K562 (cell line): ENCODE results near the gene GINS2. TPM values are rescaled to one million over a fixed set of nuclear protein-coding genes. Genes with fewer than 3 reads are reported as not detected.
A peak's percentile ranks its signal among the peaks of the same experiment; 100 is the strongest.

Experiments
- ATAC-seq: fragments of 200-7000 bp; cut with Tn5 transposase; 3 replicates; pipeline ENCODE4 v1.9.1; 2020; ENCODE audit warnings: moderate library complexity
- BruUV-seq: library from RNA; stranded (reverse); fragments of 400-500 nt; replicated peaks from 2 replicates; lab custom pipeline; 2021; lab: Mats Ljungman, UMichigan
- CTCF ChIA-PET: fragments of 300-600 bp; formaldehyde crosslinking; extraction: SDS; loops from one replicate; lab custom pipeline; 2021; ENCODE audit warnings: low intra/inter-chr PET ratio; lab: Yijun Ruan, JAX
- POLR2A ChIA-PET: fragments of 300-600, 350-650 bp; sonication (Branson Sonifier 250); formaldehyde crosslinking; extraction: SDS; loops from one replicate; lab custom pipeline; 2021; ENCODE audit warnings: antibody characterized with exemption, inconsistent platforms; lab: Yijun Ruan, JAX
- DNase-seq, 4 experiments: peaks; one replicate each; pipeline versions ENCODE4 v3.0.0 to v3.0.0-alpha.2; 2011 to 2018; ENCODE audit warnings: low spot score in 3 of 4, mixed read lengths in 3 of 4; ENCODE audit errors: extremely low read depth in 1 of 4
- FAIRE-seq: peaks from 2 replicates; lab custom pipeline; 2011; peaks lifted over from hg19 to GRCh38; lab: Jason Lieb, UNC
- H2AFZ ChIP-seq: 2 replicates; pipeline ENCODE4 v1.6.0; 2011; ENCODE audit warnings: low read depth, low read length, control low read depth, inconsistent platforms
- H3K27ac ChIP-seq: fragments of 200-600 bp; 3 replicates; pipeline ENCODE4 v1.8.0; 2011; ENCODE audit warnings: low read depth, mild to moderate bottlenecking, control low read depth, inconsistent platforms, low read length, moderate library complexity, mixed read lengths; ENCODE audit errors: extremely low read depth
- H3K27me3 ChIP-seq, 2 experiments: fragments of 300-600 bp in 1 of 2; 2 replicates in 1 of 2; 3 replicates in 1 of 2; pipeline versions ENCODE4 v1.6.0 to v1.8.0; 2011; ENCODE audit warnings: inconsistent platforms in 2 of 2, low read length in 2 of 2, mild to moderate bottlenecking in 1 of 2, mixed read lengths in 1 of 2, moderate library complexity in 1 of 2; ENCODE audit not compliant: control insufficient read depth in 2 of 2, insufficient read depth in 2 of 2
- H3K36me3 ChIP-seq: fragments of 300-600 bp; 3 replicates; pipeline ENCODE4 v1.8.0; 2011; ENCODE audit warnings: mild to moderate bottlenecking, low read length, inconsistent platforms; ENCODE audit not compliant: control insufficient read depth, insufficient read depth
- H3K4me1 ChIP-seq, 2 experiments: fragments of 200-600 bp in 1 of 2; replicated peaks in 1 of 2; 2 replicates in 1 of 2; 3 replicates in 1 of 2; pipeline versions ENCODE4 v1.5.1 to v1.8.0; 2011; ENCODE audit warnings: inconsistent platforms in 2 of 2, low read length in 2 of 2, mild to moderate bottlenecking in 1 of 2, mixed read lengths in 1 of 2, moderate library complexity in 1 of 2; ENCODE audit not compliant: control insufficient read depth in 2 of 2, insufficient read depth in 2 of 2
- H3K4me2 ChIP-seq: 2 replicates; pipeline ENCODE4 v1.6.1; 2011; ENCODE audit warnings: low read length, control low read depth, inconsistent platforms, mixed read lengths; ENCODE audit not compliant: insufficient read depth
- H3K4me3 ChIP-seq: fragments of 200-600 bp; sonication (generic), shearing (Covaris generic); 2 replicates; pipeline ENCODE4 v1.5.1; 2016; ENCODE audit warnings: control low read depth, inconsistent platforms
- H3K79me2 ChIP-seq: fragments of 200-600 bp; 3 replicates; pipeline ENCODE4 v1.8.0; 2011; ENCODE audit warnings: low read length, inconsistent platforms; ENCODE audit not compliant: control insufficient read depth, insufficient read depth
- H3K9ac ChIP-seq, 2 experiments: 2 replicates each; pipeline versions ENCODE4 v1.6.0 to v1.6.1; 2011; ENCODE audit warnings: low read depth in 2 of 2, low read length in 2 of 2, control low read depth in 1 of 2, inconsistent platforms in 1 of 2, mild to moderate bottlenecking in 1 of 2, mixed read lengths in 1 of 2; ENCODE audit not compliant: insufficient read depth in 1 of 2
- H3K9me1 ChIP-seq: one replicate; pipeline ENCODE4 v1.6.0; 2011; ENCODE audit warnings: inconsistent platforms, mild to moderate bottlenecking, low read length, moderate library complexity; ENCODE audit not compliant: control insufficient read depth, insufficient read depth
- H3K9me3 ChIP-seq: replicated peaks from 2 replicates; pipeline ENCODE4 v1.5.1; 2011; ENCODE audit warnings: low read depth, low read length, inconsistent platforms; ENCODE audit not compliant: control insufficient read depth, insufficient read depth
- H4K20me1 ChIP-seq: replicated peaks from 2 replicates; pipeline ENCODE4 v1.6.1; 2011; ENCODE audit warnings: low read length, inconsistent platforms, mixed read lengths; ENCODE audit not compliant: control insufficient read depth, insufficient read depth
- BRF1 ChIP-seq: IDR thresholded peaks from 3 replicates; pipeline ENCODE4 v1.6.1; 2011; ENCODE audit warnings: borderline replicate concordance, mild to moderate bottlenecking; ENCODE audit not compliant: insufficient read length; ENCODE audit errors: extremely low read depth
- ELF1 ChIP-seq: fragments of 200-800 bp; sonication (Bioruptor generic); IDR thresholded peaks from 2 replicates; pipeline ENCODE4 v1.6.1; 2016; ENCODE audit warnings: missing genetic modification characterization, missing compliant biosample characterization
- GATAD2B ChIP-seq: fragments of 450-650 bp; IDR thresholded peaks from 2 replicates; pipeline ENCODE4 v1.6.1; 2017; ENCODE audit warnings: mild to moderate bottlenecking, borderline replicate concordance
- HCFC1 ChIP-seq: IDR thresholded peaks from 2 replicates; pipeline ENCODE4 v1.6.1; 2012; ENCODE audit warnings: low read depth, low read length, improper control_type of control experiment
- KAT8 ChIP-seq: fragments of 450-650 bp; IDR thresholded peaks from 2 replicates; pipeline ENCODE4 v1.6.1; 2016; ENCODE audit warnings: low read depth, mild to moderate bottlenecking
- MTA2 ChIP-seq: fragments of 450-650 bp; IDR thresholded peaks from 2 replicates; pipeline ENCODE4 v1.6.1; 2016; ENCODE audit warnings: low read depth
- NEUROD1 ChIP-seq: fragments of 150-350 bp; IDR thresholded peaks from 2 replicates; pipeline ENCODE4 v1.6.1; 2014; ENCODE audit warnings: borderline replicate concordance, low read length, low read depth; ENCODE audit not compliant: partially characterized antibody
- POLR2A ChIP-seq: fragments of 450-650 bp; conservative IDR thresholded peaks from 2 replicates; pipeline ENCODE4 v1.6.1; 2016
- POLR2AphosphoS2 ChIP-seq: IDR thresholded peaks from 2 replicates; pipeline ENCODE4 v1.6.1; 2012; ENCODE audit warnings: low read length, improper control_type of control experiment
- POLR2G ChIP-seq: fragments of 200-400 bp; formaldehyde crosslinking; IDR thresholded peaks from 2 replicates; pipeline ENCODE4 v1.6.1; 2017; ENCODE audit warnings: low read depth, mild to moderate bottlenecking, antibody characterized with exemption, low read length, moderate library complexity
- RFX5 ChIP-seq: IDR thresholded peaks from 2 replicates; pipeline ENCODE4 v1.6.1; 2011; ENCODE audit warnings: low read depth, mild to moderate bottlenecking, improper control_type of control experiment, low read length
- ZKSCAN8 ChIP-seq: fragments of 200-800 bp; sonication (Bioruptor generic); IDR thresholded peaks from 2 replicates; pipeline ENCODE4 v1.6.1; 2016; ENCODE audit warnings: missing genetic modification characterization, missing compliant biosample characterization
- ZNF146 ChIP-seq: IDR thresholded peaks from one replicate; pipeline ENCODE4 v1.6.1; 2018; ENCODE audit warnings: missing compliant biosample characterization; ENCODE audit not compliant: unreplicated experiment
- WGBS: fragments of 100-300 bp; shearing (Covaris generic); methylation state at CpG from one replicate; pipeline ENCODE4 v1.1.6; 2016; ENCODE audit warnings: low coverage, mixed read lengths; ENCODE audit not compliant: insufficient coverage; ENCODE audit errors: missing lambda C conversion rate; 5-methylcytosine and 5-hydroxymethylcytosine counted together
- in situ Hi-C: fragments of 300-500 bp; cut with MboI; formaldehyde crosslinking; loops from 4 replicates; pipeline ENCODE4 v1.15.0; 2018; ENCODE audit warnings: inconsistent platforms, mixed read lengths
- intact Hi-C: fragments of 100-400 bp; cut with micrococcal nuclease; formaldehyde crosslinking; loops from 2 replicates; pipeline ENCODE4 v1.14.2; 2022
- polyA plus RNA-seq, 8 experiments: library from polyadenylated mRNA; depleted of rRNA in 4 of 8; stranded (reverse) in 5 of 8; unstranded in 3 of 8; fragments of >200 nt; fragmentation: Nextera tagmentation in 2 of 8; fragmentation: Illumina TruSeq in 1 of 8; extraction: Ambion mirVana in 2 of 8; extraction: Trizol in 1 of 8; gene quantifications; 2 replicates each; pipeline versions ENCODE4 v1.2.1 to v1.2.3, GENCODE V29; 2011 to 2014; ENCODE audit warnings: inconsistent platforms in 1 of 8, missing spikeins in 1 of 8
- total RNA-seq, 7 experiments: library from RNA; depleted of rRNA in 6 of 7; stranded (reverse); fragments of >200 nt in 6 of 7; fragmentation: Illumina TruSeq in 2 of 7; extraction: Trizol in 2 of 7; gene quantifications; 2 replicates each; pipeline versions ENCODE4 v1.2.1 to v1.2.3, GENCODE V29; 2011 to 2021; ENCODE audit warnings: low replicate concordance in 1 of 7
- TF ChIP-seq, protein P1 (sequence below): fragments of 200-800 bp; sonication (Bioruptor generic); IDR thresholded peaks from 2 replicates; pipeline ENCODE4 v1.6.1; 2017; ENCODE audit warnings: missing genetic modification characterization, missing compliant biosample characterization
- TF ChIP-seq, protein P2 (sequence below): fragments of 250-450 bp; sonication (Bioruptor Pico); IDR thresholded peaks from 2 replicates; pipeline ENCODE4 v1.4.0; 2020

Gene GINS2
- total and polyA plus RNA-seq, 9 of the 15 experiments (the other 6 are each of a cell fraction or from before 2014, with no cell fraction given): 40.4 to 76.2 (median 44.6) TPM

DNA sequence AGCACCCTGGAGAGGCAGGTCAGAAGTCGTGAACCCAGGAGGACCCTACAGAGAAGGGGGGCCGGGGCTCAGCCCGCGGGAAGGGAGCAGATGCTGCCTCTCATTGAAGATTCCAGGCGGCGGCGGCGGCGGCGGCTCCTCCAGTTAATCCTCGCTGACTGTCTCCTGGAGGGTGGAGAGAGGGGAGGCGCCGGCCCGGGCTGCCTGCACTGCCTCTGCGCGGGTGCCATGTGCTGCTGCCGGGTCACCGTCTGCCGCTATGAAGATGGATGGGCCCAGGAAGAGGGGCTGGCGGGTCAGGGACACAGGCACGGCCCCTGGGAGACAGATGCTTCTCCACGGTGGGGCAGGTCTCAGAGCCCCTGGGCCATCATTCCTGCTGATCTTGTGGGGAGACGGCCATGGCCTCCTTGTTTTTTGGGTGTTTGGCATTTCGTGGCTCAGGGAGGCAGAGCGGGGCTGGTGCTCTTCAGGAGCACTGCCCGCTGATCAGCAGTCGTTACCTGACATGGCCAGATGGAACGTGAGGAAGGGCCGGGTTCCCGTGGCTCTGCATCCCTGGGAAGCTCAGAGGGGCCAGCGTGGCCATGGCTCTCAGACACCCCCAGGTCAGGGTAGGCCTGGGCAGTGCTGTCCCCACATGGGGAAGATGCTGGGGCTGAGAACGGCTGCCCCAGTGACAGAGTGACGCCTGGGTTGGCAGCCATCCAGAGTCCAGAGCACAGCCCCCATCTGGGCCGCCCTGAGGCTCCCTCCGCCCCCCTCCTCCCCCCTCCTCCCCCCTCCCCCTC lies 36.1 kb downstream of the GINS2 start:
- BruUV-seq: no TSS peak
- peak overlapping the region in 1 of 2 experiments; percentile 81; a peak in 2 of 4 replicates for H3K9ac ChIP-seq
- in situ Hi-C loops: no loop called here
- no peak overlapping the region for H2AFZ ChIP-seq
- H3K4me1 ChIP-seq: peaks cover 9 to 86% of the 10 kb centered on the region in 2 experiments; a peak in 4 of 5 replicates
- H3K36me3 ChIP-seq: peaks cover 94% of the 10 kb centered on the region; the same call in 2 of the 3 replicates
- FAIRE-seq (peak; percentile 68), DNase-seq (peak; percentile 80 to 88 (median 84)), ATAC-seq (peak; percentile 84)
- peaks cover 73% of the 10 kb centered on the region for H3K79me2 ChIP-seq
- ChIA-PET POLR2A (interaction anchor here (0.6 kb wide), 1 partner anchor 839 kb away, joined by 3 read pairs; no protein-coding TSS in a partner anchor), CTCF (no interaction called here)
- no peak overlapping the region for H3K4me2 ChIP-seq
- H4K20me1 ChIP-seq: peaks cover 53% of the 10 kb centered on the region
- intact Hi-C loops: loop anchor here (1.0 kb wide), 1 partner anchor 36 kb away; no protein-coding TSS in a partner anchor
- no peaks in the 10 kb centered on the region for H3K9me3 ChIP-seq
- H3K27ac ChIP-seq: peak overlapping the region; percentile 53; the same call in 1 of the 3 replicates
- no peak overlapping the region for H3K4me3 ChIP-seq
- 38% methylated on average over 21 of the region's 35 CpGs for WGBS
- H3K9me1 ChIP-seq: peaks cover 14% of the 10 kb centered on the region
- H3K27me3 ChIP-seq: no peaks in the 10 kb centered on the region
- TF ChIP-seq MTA2 (no peak), ZNF146 (CRISPR knock-in tag) (no peak), POLR2AphosphoS2 (peak; percentile 39; the same call in 1 of the 2 replicates), NEUROD1 (no peak), BRF1 (no peak), GATAD2B (no peak), POLR2A (peak; percentile 30; the same call in 1 of the 2 replicates), ZKSCAN8 (CRISPR knock-in tag) (no peak), ELF1 (tag) (no peak), KAT8 (no peak), POLR2G (peak; percentile 75), RFX5 (no peak), HCFC1 (no peak)
- TF ChIP-seq, protein P1, sequence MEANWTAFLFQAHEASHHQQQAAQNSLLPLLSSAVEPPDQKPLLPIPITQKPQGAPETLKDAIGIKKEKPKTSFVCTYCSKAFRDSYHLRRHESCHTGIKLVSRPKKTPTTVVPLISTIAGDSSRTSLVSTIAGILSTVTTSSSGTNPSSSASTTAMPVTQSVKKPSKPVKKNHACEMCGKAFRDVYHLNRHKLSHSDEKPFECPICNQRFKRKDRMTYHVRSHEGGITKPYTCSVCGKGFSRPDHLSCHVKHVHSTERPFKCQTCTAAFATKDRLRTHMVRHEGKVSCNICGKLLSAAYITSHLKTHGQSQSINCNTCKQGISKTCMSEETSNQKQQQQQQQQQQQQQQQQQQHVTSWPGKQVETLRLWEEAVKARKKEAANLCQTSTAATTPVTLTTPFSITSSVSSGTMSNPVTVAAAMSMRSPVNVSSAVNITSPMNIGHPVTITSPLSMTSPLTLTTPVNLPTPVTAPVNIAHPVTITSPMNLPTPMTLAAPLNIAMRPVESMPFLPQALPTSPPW: peak; percentile 75
- TF ChIP-seq, protein P2, sequence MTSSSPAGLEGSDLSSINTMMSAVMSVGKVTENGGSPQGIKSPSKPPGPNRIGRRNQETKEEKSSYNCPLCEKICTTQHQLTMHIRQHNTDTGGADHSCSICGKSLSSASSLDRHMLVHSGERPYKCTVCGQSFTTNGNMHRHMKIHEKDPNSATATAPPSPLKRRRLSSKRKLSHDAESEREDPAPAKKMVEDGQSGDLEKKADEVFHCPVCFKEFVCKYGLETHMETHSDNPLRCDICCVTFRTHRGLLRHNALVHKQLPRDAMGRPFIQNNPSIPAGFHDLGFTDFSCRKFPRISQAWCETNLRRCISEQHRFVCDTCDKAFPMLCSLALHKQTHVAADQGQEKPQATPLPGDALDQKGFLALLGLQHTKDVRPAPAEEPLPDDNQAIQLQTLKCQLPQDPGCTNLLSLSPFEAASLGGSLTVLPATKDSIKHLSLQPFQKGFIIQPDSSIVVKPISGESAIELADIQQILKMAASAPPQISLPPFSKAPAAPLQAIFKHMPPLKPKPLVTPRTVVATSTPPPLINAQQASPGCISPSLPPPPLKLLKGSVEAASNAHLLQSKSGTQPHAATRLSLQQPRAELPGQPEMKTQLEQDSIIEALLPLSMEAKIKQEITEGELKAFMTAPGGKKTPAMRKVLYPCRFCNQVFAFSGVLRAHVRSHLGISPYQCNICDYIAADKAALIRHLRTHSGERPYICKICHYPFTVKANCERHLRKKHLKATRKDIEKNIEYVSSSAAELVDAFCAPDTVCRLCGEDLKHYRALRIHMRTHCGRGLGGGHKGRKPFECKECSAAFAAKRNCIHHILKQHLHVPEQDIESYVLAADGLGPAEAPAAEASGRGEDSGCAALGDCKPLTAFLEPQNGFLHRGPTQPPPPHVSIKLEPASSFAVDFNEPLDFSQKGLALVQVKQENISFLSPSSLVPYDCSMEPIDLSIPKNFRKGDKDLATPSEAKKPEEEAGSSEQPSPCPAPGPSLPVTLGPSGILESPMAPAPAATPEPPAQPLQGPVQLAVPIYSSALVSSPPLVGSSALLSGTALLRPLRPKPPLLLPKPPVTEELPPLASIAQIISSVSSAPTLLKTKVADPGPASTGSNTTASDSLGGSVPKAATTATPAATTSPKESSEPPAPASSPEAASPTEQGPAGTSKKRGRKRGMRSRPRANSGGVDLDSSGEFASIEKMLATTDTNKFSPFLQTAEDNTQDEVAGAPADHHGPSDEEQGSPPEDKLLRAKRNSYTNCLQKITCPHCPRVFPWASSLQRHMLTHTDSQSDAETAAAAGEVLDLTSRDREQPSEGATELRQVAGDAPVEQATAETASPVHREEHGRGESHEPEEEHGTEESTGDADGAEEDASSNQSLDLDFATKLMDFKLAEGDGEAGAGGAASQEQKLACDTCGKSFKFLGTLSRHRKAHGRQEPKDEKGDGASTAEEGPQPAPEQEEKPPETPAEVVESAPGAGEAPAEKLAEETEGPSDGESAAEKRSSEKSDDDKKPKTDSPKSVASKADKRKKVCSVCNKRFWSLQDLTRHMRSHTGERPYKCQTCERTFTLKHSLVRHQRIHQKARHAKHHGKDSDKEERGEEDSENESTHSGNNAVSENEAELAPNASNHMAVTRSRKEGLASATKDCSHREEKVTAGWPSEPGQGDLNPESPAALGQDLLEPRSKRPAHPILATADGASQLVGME (CRISPR knock-in tag): 0 out of 2 replicates have a peak, but pooled peaks have one; percentile 51
